HCT116 (cell line): ENCODE results near the gene TSPAN14. TPM values are rescaled to one million over a fixed set of nuclear protein-coding genes. Genes with fewer than 3 reads are reported as not detected.

Source experiments
- ATAC-seq: fragments of 200-7000 bp; cut with Tn5 transposase; 2 replicates; pipeline ENCODE4 v1.9.1; 2020; ENCODE audit warnings: mild to moderate bottlenecking, moderate library complexity
- BruUV-seq: library from RNA; stranded (reverse); fragments of 400-500 nt; replicated peaks from 2 replicates; lab custom pipeline; 2021; lab: Mats Ljungman, UMichigan
- CTCF ChIA-PET: fragments of 300-600 bp; sonication (Branson Sonifier 250); formaldehyde crosslinking; loops from one replicate; lab custom pipeline; 2021; ENCODE audit warnings: antibody characterized with exemption; lab: Charles Lee
- POLR2A ChIA-PET: fragments of 300-600, 350-600 bp; sonication (Branson Sonifier 250); formaldehyde crosslinking; loops from one replicate; lab custom pipeline; 2021; ENCODE audit warnings: antibody characterized with exemption; lab: Charles Lee
- RAD21 ChIA-PET, 2 experiments: fragments of 300-600 bp; sonication (Branson Sonifier 250); formaldehyde crosslinking; loops; one replicate each; lab custom pipeline; 2023; ENCODE audit warnings: low total read pairs in 2 of 2; ENCODE audit not compliant: uncharacterized antibody in 2 of 2, unreplicated experiment in 2 of 2, low non-redundant PET in 1 of 2; lab: Charles Lee
- DNase-seq: peaks from one replicate; pipeline ENCODE4 v3.0.0-alpha.2; 2010; ENCODE audit warnings: low read depth, low spot score
- H2AFZ ChIP-seq: fragments of 200-600 bp; shearing (Covaris generic), sonication (generic); 2 replicates; pipeline ENCODE4 v1.6.1; 2017; ENCODE audit warnings: low read depth, mixed run types, mixed read lengths, antibody characterized with exemption, low read length; ENCODE audit not compliant: poor library complexity, severe bottlenecking
- H3K27ac ChIP-seq: 2 replicates; pipeline ENCODE4 v1.5.1; 2012; ENCODE audit warnings: low read depth, low read length
- H3K27me3 ChIP-seq: fragments of 200-600 bp; sonication (generic); 2 replicates; pipeline ENCODE4 v1.6.1; 2016; ENCODE audit warnings: mixed run types, low read length, mixed read lengths; ENCODE audit not compliant: insufficient read depth
- H3K36me3 ChIP-seq, 2 experiments: fragments of 200-500 bp in 1 of 2; fragments of 200-600 bp in 1 of 2; sonication (Bioruptor generic) in 1 of 2; sonication (generic) in 1 of 2; 2 replicates each; pipeline versions ENCODE4 v1.5.1 to v1.6.1; 2014 to 2016; ENCODE audit warnings: low read length in 2 of 2, inconsistent platforms in 1 of 2, mixed read lengths in 1 of 2, mixed run types in 1 of 2; ENCODE audit not compliant: insufficient read depth in 2 of 2, control insufficient read depth in 1 of 2
- H3K4me1 ChIP-seq, 2 experiments: fragments of 200-600 bp in 1 of 2; sonication (generic) in 1 of 2; 2 replicates each; pipeline versions ENCODE4 v1.5.1 to v1.6.1; 2012 to 2017; ENCODE audit warnings: low read length in 2 of 2, inconsistent platforms in 1 of 2, mild to moderate bottlenecking in 1 of 2, mixed read lengths in 1 of 2, mixed run types in 1 of 2, moderate library complexity in 1 of 2; ENCODE audit not compliant: insufficient read depth in 2 of 2, control insufficient read depth in 1 of 2
- H3K4me2 ChIP-seq: fragments of 200-600 bp; sonication (generic); 2 replicates; pipeline ENCODE4 v1.6.1; 2017; ENCODE audit warnings: mixed run types, low read length, mixed read lengths
- H3K4me3 ChIP-seq, 2 experiments: fragments of 200-600 bp in 1 of 2; sonication (generic) in 1 of 2; replicated peaks in 1 of 2; 2 replicates each; pipeline ENCODE4 v1.5.1; 2011 to 2016; ENCODE audit warnings: low read length in 2 of 2, control low read depth in 1 of 2, low read depth in 1 of 2, mild to moderate bottlenecking in 1 of 2, mixed read lengths in 1 of 2, mixed run types in 1 of 2
- H3K79me2 ChIP-seq: fragments of 200-600 bp; sonication (generic); 2 replicates; pipeline ENCODE4 v1.6.1; 2017; ENCODE audit warnings: mild to moderate bottlenecking, mixed run types, low read length, moderate library complexity, mixed read lengths; ENCODE audit not compliant: insufficient read depth
- H3K9ac ChIP-seq: fragments of 200-600 bp; sonication (generic); 2 replicates; pipeline ENCODE4 v1.6.1; 2016; ENCODE audit warnings: low read length, mixed read lengths
- H3K9me2 ChIP-seq: fragments of 200-600 bp; sonication (generic), shearing (Covaris generic); 2 replicates; pipeline ENCODE4 v1.6.1; 2017; ENCODE audit warnings: mixed run types, mild to moderate bottlenecking, moderate library complexity; ENCODE audit not compliant: insufficient read depth
- H3K9me3 ChIP-seq, 2 experiments: fragments of 200-500 bp in 1 of 2; fragments of 200-600 bp in 1 of 2; sonication (Bioruptor generic) in 1 of 2; sonication (generic) in 1 of 2; 2 replicates each; pipeline ENCODE4 v1.6.1; 2014 to 2017; ENCODE audit warnings: low read length in 2 of 2, mixed read lengths in 2 of 2, inconsistent platforms in 1 of 2, low read depth in 1 of 2, mild to moderate bottlenecking in 1 of 2, mixed run types in 1 of 2, moderate library complexity in 1 of 2; ENCODE audit not compliant: control insufficient read depth in 1 of 2, insufficient read depth in 1 of 2
- H4K20me1 ChIP-seq: fragments of 200-600 bp; sonication (generic), shearing (Covaris generic); 2 replicates; pipeline ENCODE4 v1.6.1; 2017; ENCODE audit warnings: mixed run types, mild to moderate bottlenecking, moderate library complexity; ENCODE audit not compliant: insufficient read depth
- ATF3 ChIP-seq: IDR thresholded peaks from 2 replicates; pipeline ENCODE4 v1.6.1; 2012
- CBX3 ChIP-seq: IDR thresholded peaks from 2 replicates; pipeline ENCODE4 v1.6.1; 2012; ENCODE audit warnings: low read depth
- CEBPB ChIP-seq: IDR thresholded peaks from 2 replicates; pipeline ENCODE4 v1.6.1; 2012; ENCODE audit warnings: low read depth
- CTCF ChIP-seq, 3 experiments: fragments of 200-600 bp in 1 of 3; sonication (generic) in 1 of 3; IDR thresholded peaks in 2 of 3; conservative IDR thresholded peaks in 1 of 3; 2 replicates each; pipeline ENCODE4 v1.5.1; 2012 to 2017; ENCODE audit warnings: low read depth in 2 of 3, low read length in 2 of 3, antibody characterized with exemption in 1 of 3, borderline replicate concordance in 1 of 3, control low read depth in 1 of 3, mild to moderate bottlenecking in 1 of 3, mixed read lengths in 1 of 3, mixed run types in 1 of 3, moderate library complexity in 1 of 3; ENCODE audit not compliant: insufficient read depth in 1 of 3
- EGR1 ChIP-seq: IDR thresholded peaks from 2 replicates; pipeline ENCODE4 v1.6.1; 2012; ENCODE audit warnings: low read depth
- ELF1 ChIP-seq: IDR thresholded peaks from 2 replicates; pipeline ENCODE4 v1.6.1; 2012; ENCODE audit warnings: low read depth, borderline replicate concordance
- EZH2 ChIP-seq: fragments of 200-600 bp; sonication (generic); IDR thresholded peaks from 2 replicates; pipeline ENCODE4 v1.6.1; 2017; ENCODE audit warnings: antibody characterized with exemption, mixed run types
- FOSL1 ChIP-seq: IDR thresholded peaks from 2 replicates; pipeline ENCODE4 v1.6.1; 2012; ENCODE audit warnings: low read depth
- MAX ChIP-seq: IDR thresholded peaks from 2 replicates; pipeline ENCODE4 v1.6.1; 2012
- POLR2A ChIP-seq: IDR thresholded peaks from 2 replicates; pipeline ENCODE4 v1.7.0; 2011; ENCODE audit warnings: borderline replicate concordance; ENCODE audit not compliant: insufficient read depth, insufficient read length; ENCODE audit errors: extremely low read depth
- RAD21 ChIP-seq: IDR thresholded peaks from 2 replicates; pipeline ENCODE4 v1.6.1; 2012; ENCODE audit warnings: low read depth, mild to moderate bottlenecking
- REST ChIP-seq: IDR thresholded peaks from 2 replicates; pipeline ENCODE4 v1.6.1; 2012; ENCODE audit warnings: low read depth
- SIN3A ChIP-seq: IDR thresholded peaks from 2 replicates; pipeline ENCODE4 v1.6.1; 2012; ENCODE audit warnings: low read depth
- SP1 ChIP-seq: IDR thresholded peaks from 2 replicates; pipeline ENCODE4 v1.6.1; 2012; ENCODE audit warnings: low read depth
- SRF ChIP-seq: IDR thresholded peaks from 2 replicates; pipeline ENCODE4 v1.6.1; 2012; ENCODE audit warnings: low read depth
- TCF7L2 ChIP-seq: IDR thresholded peaks from 2 replicates; pipeline ENCODE4 v1.7.0; 2011; ENCODE audit warnings: borderline replicate concordance, inconsistent platforms; ENCODE audit not compliant: insufficient read depth, insufficient read length; ENCODE audit errors: extremely low read depth
- YY1 ChIP-seq: IDR thresholded peaks from 2 replicates; pipeline ENCODE4 v1.6.1; 2011; ENCODE audit warnings: low read length, low read depth, moderate library complexity, mild to moderate bottlenecking; ENCODE audit not compliant: insufficient replicate concordance; ENCODE audit errors: extremely low read depth
- ZNF274 ChIP-seq: fragments of 200-500 bp; sonication (Bioruptor generic); IDR thresholded peaks from 2 replicates; pipeline ENCODE4 v1.6.1; 2014; ENCODE audit warnings: mild to moderate bottlenecking, low read depth, low read length, inconsistent platforms
- intact Hi-C: fragments of 100-400 bp; cut with micrococcal nuclease; formaldehyde crosslinking; loops from 2 replicates; pipeline ENCODE4 v1.10.0; 2022
- total RNA-seq: library from RNA; stranded (reverse); gene quantifications from one replicate; pipeline ENCODE4 v1.2.1, GENCODE V29; 2021; ENCODE audit not compliant: unreplicated experiment

TSPAN14 gene
- total RNA-seq, 1 experiment from 2014 or later = 86.8 TPM

DNA sequence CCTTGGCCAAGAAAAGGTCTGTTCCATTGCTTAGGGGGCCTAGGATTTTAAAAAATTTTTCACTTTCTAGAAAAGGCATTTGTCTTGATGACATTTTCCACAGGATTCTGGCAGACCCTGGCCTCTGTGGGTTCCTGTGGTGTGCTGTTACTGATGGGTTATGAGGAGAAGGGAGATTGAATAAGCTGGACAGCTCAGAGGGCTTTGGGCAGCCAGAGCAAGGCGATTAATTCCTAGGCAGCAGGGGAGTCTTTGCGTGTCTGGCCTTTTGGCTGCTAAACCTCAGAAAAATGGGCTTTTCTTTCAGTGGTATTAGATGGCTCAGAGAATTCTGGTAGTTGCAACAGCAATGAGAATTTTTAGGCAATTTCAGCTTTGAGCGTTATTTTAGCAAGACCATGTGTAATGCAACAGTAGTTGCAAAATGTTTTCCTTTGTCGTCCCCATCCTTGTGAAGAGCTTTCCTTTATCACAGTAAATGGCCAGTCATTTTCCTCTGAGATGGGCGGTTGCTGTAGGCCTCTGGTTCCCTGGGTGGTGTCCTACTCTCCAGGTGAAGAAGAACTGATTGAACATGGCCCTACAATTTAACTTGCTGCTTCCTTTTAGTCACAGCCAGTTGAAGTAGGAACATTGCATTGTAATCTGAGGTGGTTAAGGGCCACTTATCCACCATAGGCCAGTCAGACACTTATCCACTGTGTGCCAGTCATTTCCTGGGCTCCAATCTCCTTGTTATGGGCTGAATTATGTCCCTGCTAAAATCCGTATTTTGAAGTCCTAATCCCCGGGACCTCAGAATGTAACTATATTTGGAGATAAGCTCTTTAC is 126.7 kb downstream of the TSPAN14 start:
- intact Hi-C loops = no loop called here
- H3K4me3 ChIP-seq = no peak overlapping the region
- no peak overlapping the region for H2AFZ ChIP-seq
- peaks cover 8% of the 10 kb centered on the region; the same call in 1 of the 2 replicates for H3K27me3 ChIP-seq
- no peak for TF ChIP-seq FOSL1
- no peak for TF ChIP-seq EGR1
- TF ChIP-seq EZH2 = no peak
- no peak for TF ChIP-seq CBX3
- TF ChIP-seq ZNF274 = no peak
- no peak for TF ChIP-seq REST
- TF ChIP-seq RAD21 = no peak
- no peak for TF ChIP-seq SP1
- TF ChIP-seq SRF = no peak
- TF ChIP-seq MAX = no peak
- no peak for TF ChIP-seq SIN3A
- no peak for TF ChIP-seq POLR2A
- TF ChIP-seq CTCF (IDR thresholded peaks at IDR 0.05 in 2 of 3, conservative IDR thresholded peaks at IDR 0.05 in 1 of 3; ENCODE audit: borderline replicate concordance in 1 of 3, insufficient read depth in 1 of 3, low read depth in 2 of 3, low read length in 2 of 3) = no peak
- no peak for TF ChIP-seq ATF3
- no peak for TF ChIP-seq CEBPB
- no peak for TF ChIP-seq TCF7L2
- no peak for TF ChIP-seq ELF1
- no peak for TF ChIP-seq YY1
- CTCF ChIA-PET = no interaction called here
- DNase-seq = no peak
- H3K27ac ChIP-seq = no peak overlapping the region
- no peaks in the 10 kb centered on the region for H3K4me1 ChIP-seq
- POLR2A ChIA-PET = no interaction called here
- H3K79me2 ChIP-seq = no peaks in the 10 kb centered on the region
- no peaks in the 10 kb centered on the region for H4K20me1 ChIP-seq
- H3K9ac ChIP-seq = no peak overlapping the region
- RAD21 ChIA-PET = no interaction called here
- H3K9me2 ChIP-seq = no peaks in the 10 kb centered on the region
- no TSS peak for BruUV-seq
- H3K4me2 ChIP-seq = no peak overlapping the region
- H3K36me3 ChIP-seq = no peaks in the 10 kb centered on the region
- no peak for ATAC-seq
- H3K9me3 ChIP-seq = no peaks in the 10 kb centered on the region
